Measurements from ENCODE around the gene CELF4.
A peak's percentile ranks its signal among the peaks of the same experiment; 100 is the strongest.

The CELF4 gene

DNA sequence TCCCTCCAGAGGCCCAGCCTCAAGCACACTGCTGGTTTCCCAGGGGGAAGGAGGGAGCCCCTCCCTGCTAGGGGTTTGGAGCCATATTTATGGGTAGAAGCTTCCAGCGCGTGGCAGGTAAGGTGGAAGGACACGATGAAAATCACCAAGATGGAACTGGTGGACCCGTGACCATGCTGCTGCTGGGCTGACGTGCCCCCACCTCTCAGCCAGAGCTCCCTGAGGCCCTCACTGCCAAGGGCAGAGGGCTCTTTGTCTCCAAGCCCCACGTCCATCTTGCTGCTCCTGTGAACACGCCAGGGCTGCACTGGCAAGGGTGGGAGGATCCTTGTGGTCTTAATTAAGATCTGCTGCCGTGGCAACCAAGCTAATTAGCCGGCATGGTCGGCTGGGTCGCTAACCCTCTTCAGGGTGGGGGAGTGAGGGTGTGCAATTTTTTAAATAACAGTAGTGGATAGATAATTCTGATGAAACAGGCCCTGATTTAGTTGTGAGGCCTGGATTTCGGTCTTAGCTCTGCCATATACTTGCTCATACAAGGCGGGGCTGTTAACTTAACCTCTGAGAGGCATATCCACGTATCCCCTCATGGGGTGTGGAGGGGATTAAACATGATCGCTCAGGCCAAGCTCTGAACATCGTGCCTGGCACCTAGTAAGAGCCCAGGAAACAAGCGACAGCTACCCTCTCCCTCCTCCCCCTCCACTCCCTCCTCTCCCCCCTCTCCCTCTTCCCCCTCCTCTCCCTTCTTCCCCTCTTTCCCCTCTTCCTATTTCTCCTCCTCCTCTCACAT lies 232.8 kb downstream of the CELF4 start:
- H3K4me3 ChIP-seq (ENCODE audit: control insufficient read depth, low read depth, low read length) = no peak overlapping the region
- no peak for DNase-seq (ENCODE audit: low read depth)
- TF ChIP-seq, protein P1, sequence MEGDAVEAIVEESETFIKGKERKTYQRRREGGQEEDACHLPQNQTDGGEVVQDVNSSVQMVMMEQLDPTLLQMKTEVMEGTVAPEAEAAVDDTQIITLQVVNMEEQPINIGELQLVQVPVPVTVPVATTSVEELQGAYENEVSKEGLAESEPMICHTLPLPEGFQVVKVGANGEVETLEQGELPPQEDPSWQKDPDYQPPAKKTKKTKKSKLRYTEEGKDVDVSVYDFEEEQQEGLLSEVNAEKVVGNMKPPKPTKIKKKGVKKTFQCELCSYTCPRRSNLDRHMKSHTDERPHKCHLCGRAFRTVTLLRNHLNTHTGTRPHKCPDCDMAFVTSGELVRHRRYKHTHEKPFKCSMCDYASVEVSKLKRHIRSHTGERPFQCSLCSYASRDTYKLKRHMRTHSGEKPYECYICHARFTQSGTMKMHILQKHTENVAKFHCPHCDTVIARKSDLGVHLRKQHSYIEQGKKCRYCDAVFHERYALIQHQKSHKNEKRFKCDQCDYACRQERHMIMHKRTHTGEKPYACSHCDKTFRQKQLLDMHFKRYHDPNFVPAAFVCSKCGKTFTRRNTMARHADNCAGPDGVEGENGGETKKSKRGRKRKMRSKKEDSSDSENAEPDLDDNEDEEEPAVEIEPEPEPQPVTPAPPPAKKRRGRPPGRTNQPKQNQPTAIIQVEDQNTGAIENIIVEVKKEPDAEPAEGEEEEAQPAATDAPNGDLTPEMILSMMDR (conservative IDR thresholded peaks at IDR 0.05; ENCODE audit: control insufficient read depth, insufficient read depth, low read depth, low read length) = no peak

DNA sequence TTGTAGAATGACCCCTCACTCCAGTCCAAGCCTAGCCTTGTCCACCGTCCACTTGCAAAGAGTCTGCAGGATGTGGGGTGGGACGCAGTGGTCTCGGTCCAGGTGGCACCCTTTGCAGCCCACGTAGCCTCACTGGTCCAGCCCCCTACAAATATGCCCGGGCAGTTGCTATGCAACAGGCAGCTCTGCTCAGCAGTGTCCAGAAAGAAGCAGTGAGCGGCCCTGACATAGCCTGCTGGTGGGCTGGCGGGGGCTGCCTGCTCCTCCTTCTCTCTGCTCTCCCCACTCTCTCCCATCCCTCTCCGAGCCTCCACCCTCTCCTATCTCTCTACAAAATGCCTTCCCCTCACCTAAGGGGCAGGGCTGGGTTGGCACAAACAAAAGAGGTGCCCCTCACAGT lies 233.4 kb downstream of the CELF4 start:
- DNase-seq (ENCODE audit: low read depth) = no peak
- no peak overlapping the region for H3K4me3 ChIP-seq (ENCODE audit: control insufficient read depth, low read depth, low read length)
- TF ChIP-seq, protein P1 (conservative IDR thresholded peaks at IDR 0.05; ENCODE audit: control insufficient read depth, insufficient read depth, low read depth, low read length) = no peak

DNA sequence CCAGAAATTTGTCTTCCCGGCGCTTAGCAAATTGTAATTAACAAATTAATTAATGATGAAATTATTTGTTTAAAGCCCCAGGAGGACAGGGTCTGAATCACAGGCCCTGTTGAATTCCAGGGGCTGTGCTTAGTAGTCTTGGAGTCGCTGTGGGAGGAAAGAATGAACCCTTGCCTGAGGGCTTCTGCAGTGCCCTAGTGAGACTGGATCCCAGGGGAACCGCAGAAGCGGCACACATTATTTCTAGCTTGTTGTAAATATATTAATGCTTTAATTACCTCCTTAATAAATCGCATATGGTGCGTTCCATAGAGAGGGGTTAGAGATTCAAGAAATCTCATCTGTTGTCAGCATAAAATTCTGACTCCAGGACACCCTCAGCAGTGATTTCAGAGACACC lies 235.4 kb downstream of the CELF4 start:
- TF ChIP-seq, protein P1 (conservative IDR thresholded peaks at IDR 0.05; ENCODE audit: control insufficient read depth, insufficient read depth, low read depth, low read length) = no peak
- H3K4me3 ChIP-seq (ENCODE audit: control insufficient read depth, low read depth, low read length) = no peak overlapping the region
- no peak for DNase-seq (ENCODE audit: low read depth)

DNA sequence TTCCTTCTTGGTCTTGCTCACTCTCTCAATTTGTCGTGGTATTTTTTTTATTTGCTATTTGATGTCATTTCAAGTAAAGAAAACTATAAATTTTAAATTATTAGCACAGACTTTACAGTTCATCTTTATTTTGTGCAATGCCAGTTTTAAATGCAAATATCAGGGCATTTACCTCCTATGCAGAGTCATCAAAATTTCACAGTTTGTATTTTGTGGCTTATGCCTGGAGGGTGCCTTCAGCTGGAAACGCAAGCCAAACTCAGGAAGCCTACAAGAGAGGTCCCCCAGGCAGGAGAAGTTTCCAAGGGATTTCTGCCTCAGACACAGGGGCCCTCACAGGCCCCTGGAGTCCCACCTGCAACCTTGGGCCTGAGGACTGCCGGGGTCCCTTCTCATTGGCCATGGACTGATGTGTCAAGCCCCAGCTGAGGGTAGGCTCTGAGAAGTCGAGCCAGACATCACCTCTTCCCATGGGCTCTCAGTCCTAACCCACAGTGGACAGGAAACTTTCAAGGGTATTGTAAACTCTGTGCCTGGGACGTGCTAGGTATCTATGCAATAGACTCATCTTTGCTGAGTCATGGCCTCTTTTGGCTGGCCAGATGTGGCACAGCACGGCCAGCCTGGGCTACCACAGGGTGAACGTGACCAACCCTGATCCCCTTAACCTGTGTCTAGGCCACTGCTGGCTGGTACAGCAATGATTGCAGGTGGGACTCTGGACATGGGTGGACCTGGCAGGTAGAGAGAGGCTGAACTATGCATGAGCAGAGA lies 236.5 kb downstream of the CELF4 start:
- TF ChIP-seq, protein P1 (conservative IDR thresholded peaks at IDR 0.05; ENCODE audit: control insufficient read depth, insufficient read depth, low read depth, low read length) = no peak
- no peak for DNase-seq (ENCODE audit: low read depth)
- H3K4me3 ChIP-seq (ENCODE audit: control insufficient read depth, low read depth, low read length) = no peak overlapping the region

DNA sequence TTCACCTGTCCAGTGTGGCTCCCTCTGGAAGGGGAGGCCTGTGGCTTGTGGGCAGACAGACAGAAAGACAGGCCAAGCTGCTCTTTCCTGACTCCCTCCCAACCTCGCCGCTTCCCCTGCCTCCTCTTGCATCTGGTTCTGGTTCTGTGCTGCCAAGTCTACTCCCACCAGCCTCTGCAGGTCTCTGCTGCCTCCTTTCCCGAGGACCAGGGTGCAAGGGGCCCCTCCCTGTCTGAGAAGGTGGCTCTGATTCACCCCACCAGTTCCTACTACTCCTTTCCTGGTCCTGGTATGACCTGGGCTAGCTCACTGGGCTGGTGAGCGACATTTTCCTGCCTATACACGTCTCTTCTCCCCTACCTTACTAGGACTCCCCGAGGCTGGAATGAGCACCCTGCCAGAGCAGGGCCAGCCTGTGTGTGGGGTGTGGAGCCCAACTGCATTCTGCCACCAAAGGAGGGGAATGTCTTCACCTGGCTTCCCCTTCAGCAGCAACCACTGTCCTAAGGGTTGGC lies 238.5 kb downstream of the CELF4 start:
- no peak overlapping the region for H3K4me3 ChIP-seq (ENCODE audit: control insufficient read depth, low read depth, low read length)
- no peak for DNase-seq (ENCODE audit: low read depth)
- TF ChIP-seq, protein P1 (conservative IDR thresholded peaks at IDR 0.05; ENCODE audit: control insufficient read depth, insufficient read depth, low read depth, low read length) = no peak

DNA sequence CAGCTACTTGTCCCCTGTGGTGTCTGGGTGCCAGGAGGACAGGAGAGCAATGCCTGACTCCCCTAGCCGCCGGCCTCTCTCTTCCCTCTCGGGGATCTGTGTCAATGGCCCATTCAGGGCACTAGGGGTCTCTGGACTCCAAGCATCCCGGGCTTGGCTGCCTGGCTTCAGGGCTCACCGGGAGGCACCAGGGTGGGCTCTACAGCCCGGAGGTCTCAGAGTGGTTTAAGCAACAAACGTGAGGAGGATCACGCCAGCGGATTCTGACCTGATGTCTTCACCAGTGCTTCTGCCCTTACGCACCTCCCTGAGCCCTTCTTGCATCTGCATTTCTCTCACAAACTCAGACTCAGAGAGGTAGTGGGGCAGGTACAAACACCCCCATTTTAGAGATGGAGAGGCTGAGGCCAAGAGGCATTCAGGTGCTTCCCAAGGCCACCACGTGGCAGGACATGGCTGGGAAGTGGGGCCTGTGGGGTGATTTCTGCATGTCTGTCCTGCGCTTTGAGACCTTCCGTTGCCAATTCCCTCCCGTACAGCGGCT lies 243.0 kb downstream of the CELF4 start:
- DNase-seq (ENCODE audit: low read depth) = peak; percentile 34
- H3K4me3 ChIP-seq (ENCODE audit: control insufficient read depth, low read depth, low read length) = no peak overlapping the region
- TF ChIP-seq, protein P1 (conservative IDR thresholded peaks at IDR 0.05; ENCODE audit: control insufficient read depth, insufficient read depth, low read depth, low read length) = peak; percentile 78

All from fibroblast of mammary gland (primary cell).